DOHH2 (cell line): ENCODE data around the gene LRRC75A.

Experiments used
- H3F3A ChIP-seq: fragments of 200-600 bp; sonication (generic), shearing (Covaris generic); 2 replicates; pipeline ENCODE4 v1.6.0; 2016; ENCODE audit warnings: antibody characterized with exemption, mild to moderate bottlenecking; ENCODE audit not compliant: control insufficient read depth, insufficient read depth
- H3K27ac ChIP-seq: fragments of 200-600 bp; sonication (generic); 2 replicates; pipeline ENCODE4 v1.5.1; 2014; ENCODE audit warnings: low read depth, mild to moderate bottlenecking, low read length, moderate library complexity
- H3K27me3 ChIP-seq: fragments of 200-600 bp; sonication (generic); 2 replicates; pipeline ENCODE4 v1.6.1; 2014; ENCODE audit warnings: mild to moderate bottlenecking, low read length, mixed read lengths; ENCODE audit not compliant: control insufficient read depth
- H3K36me3 ChIP-seq: fragments of 200-600 bp; sonication (generic); 2 replicates; pipeline ENCODE4 v1.6.1; 2014; ENCODE audit warnings: mild to moderate bottlenecking, low read length, moderate library complexity, mixed read lengths; ENCODE audit not compliant: control insufficient read depth
- H3K4me1 ChIP-seq: fragments of 200-600 bp; sonication (generic); 2 replicates; pipeline ENCODE4 v1.6.1; 2014; ENCODE audit warnings: mild to moderate bottlenecking, low read length, mixed read lengths; ENCODE audit not compliant: control insufficient read depth
- H3K4me2 ChIP-seq: fragments of 200-600 bp; sonication (generic); 2 replicates; pipeline ENCODE4 v1.6.0; 2014; ENCODE audit warnings: mild to moderate bottlenecking, low read length, moderate library complexity
- H3K4me3 ChIP-seq: fragments of 200-600 bp; sonication (generic); 2 replicates; pipeline ENCODE4 v1.5.1; 2014; ENCODE audit warnings: mild to moderate bottlenecking, low read length, mixed read lengths
- H3K79me2 ChIP-seq: fragments of 200-600 bp; sonication (generic); 2 replicates; pipeline ENCODE4 v1.6.1; 2014; ENCODE audit warnings: mild to moderate bottlenecking, low read length, mixed read lengths; ENCODE audit not compliant: control insufficient read depth
- H3K9me2 ChIP-seq: fragments of 200-600 bp; sonication (generic); replicated peaks from 2 replicates; pipeline ENCODE4 v1.6.1; 2014; ENCODE audit warnings: mild to moderate bottlenecking, low read length, mixed read lengths; ENCODE audit not compliant: control insufficient read depth
- H3K9me3 ChIP-seq: fragments of 200-600 bp; sonication (generic); 2 replicates; pipeline ENCODE4 v1.6.1; 2014; ENCODE audit warnings: antibody characterized with exemption, low read length, mixed read lengths; ENCODE audit not compliant: control insufficient read depth, insufficient read depth
- H4K20me1 ChIP-seq: fragments of 200-600 bp; sonication (generic); 2 replicates; pipeline ENCODE4 v1.6.0; 2014; ENCODE audit warnings: low read depth, mild to moderate bottlenecking, antibody characterized with exemption, low read length, moderate library complexity; ENCODE audit not compliant: control insufficient read depth, insufficient read depth
- EZH2phosphoT487 ChIP-seq: fragments of 200-600 bp; sonication (generic); IDR thresholded peaks from 2 replicates; pipeline ENCODE4 v1.6.1; 2017; ENCODE audit warnings: borderline replicate concordance, mild to moderate bottlenecking, antibody characterized with exemption, low read length, moderate library complexity, mixed read lengths
- TF ChIP-seq, protein P1 (sequence below): fragments of 200-600 bp; sonication (generic); IDR thresholded peaks from one replicate; pipeline ENCODE4 v1.5.1; 2014; ENCODE audit warnings: antibody characterized with exemption, mild to moderate bottlenecking, low read depth, low read length; ENCODE audit not compliant: poor library complexity, severe bottlenecking

The LRRC75A gene

DNA sequence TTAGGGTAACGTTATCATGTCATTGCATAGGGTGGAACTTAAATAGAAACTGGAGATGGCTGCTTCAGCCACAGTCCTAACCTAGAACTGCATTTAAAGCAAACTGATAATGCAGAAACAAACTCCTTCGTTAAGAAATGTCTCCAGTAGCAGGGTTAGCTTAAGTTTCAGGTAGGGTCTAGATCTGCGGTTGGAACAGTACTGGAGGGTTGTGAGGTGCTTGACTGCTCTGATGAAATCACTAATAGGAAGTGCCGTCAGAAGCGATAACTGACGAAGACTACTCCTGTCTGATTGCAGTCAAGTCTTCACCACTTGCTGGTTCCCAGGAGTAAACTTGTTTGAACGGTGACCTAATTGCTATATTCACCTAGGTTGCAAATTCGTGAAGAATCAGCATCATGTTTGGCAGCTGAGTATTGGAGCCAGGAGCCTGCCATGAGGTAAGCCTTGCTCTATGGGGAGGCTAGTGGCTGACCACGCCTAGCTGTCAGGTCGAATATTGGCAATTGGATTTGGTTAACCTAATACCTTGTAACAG, 52.1 kb downstream of the LRRC75A start:
- Histone ChIP-seq H3K79me2 (peaks cover 61% of the 10 kb centered on the region), H3K27me3 (no peaks in the 10 kb centered on the region), H3K4me1 (peaks cover 52% of the 10 kb centered on the region), H3K36me3 (peaks cover 61% of the 10 kb centered on the region), H3K9me3 (no peaks in the 10 kb centered on the region), H3F3A (peaks cover 54% of the 10 kb centered on the region), H3K9me2 (no peaks in the 10 kb centered on the region), H3K27ac (peak overlapping the region; percentile 86), H3K4me3 (peak overlapping the region; percentile 89), H4K20me1 (peaks cover 16% of the 10 kb centered on the region; the same call in 1 of the 2 replicates), H3K4me2 (peak overlapping the region; percentile 94)
- TF ChIP-seq EZH2phosphoT487, result no peak
- TF ChIP-seq, protein P1, sequence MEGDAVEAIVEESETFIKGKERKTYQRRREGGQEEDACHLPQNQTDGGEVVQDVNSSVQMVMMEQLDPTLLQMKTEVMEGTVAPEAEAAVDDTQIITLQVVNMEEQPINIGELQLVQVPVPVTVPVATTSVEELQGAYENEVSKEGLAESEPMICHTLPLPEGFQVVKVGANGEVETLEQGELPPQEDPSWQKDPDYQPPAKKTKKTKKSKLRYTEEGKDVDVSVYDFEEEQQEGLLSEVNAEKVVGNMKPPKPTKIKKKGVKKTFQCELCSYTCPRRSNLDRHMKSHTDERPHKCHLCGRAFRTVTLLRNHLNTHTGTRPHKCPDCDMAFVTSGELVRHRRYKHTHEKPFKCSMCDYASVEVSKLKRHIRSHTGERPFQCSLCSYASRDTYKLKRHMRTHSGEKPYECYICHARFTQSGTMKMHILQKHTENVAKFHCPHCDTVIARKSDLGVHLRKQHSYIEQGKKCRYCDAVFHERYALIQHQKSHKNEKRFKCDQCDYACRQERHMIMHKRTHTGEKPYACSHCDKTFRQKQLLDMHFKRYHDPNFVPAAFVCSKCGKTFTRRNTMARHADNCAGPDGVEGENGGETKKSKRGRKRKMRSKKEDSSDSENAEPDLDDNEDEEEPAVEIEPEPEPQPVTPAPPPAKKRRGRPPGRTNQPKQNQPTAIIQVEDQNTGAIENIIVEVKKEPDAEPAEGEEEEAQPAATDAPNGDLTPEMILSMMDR, result no peak

DNA sequence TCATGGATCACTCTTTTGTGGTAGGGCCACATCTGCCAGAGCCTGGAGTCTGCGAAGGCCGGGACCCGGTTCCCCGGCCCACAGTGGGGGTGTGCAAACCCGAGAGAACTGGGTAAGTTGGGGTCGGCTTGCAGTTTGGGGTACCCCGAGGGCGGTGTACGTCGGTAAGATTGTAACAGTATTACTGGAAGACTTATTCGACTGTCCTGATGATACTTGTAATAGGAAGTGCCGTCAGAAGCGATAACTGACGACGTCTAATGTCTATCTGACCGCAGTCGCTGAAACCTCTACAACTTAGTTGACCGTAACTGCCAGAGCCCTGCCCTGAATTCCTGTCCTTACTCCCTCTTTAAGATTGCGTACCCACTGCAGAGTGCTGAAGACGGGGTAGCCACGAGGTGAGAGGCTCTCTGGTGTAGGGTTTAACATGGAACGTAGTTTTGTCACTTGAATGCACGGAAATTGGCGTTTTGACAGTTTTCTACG, 52.6 kb downstream of the LRRC75A start:
- TF ChIP-seq EZH2phosphoT487, result no peak
- TF ChIP-seq, protein P1, result no peak
- Histone ChIP-seq H4K20me1 (peaks cover 16% of the 10 kb centered on the region; the same call in 1 of the 2 replicates), H3F3A (peaks cover 54% of the 10 kb centered on the region), H3K27ac (peak overlapping the region; percentile 86), H3K9me2 (no peaks in the 10 kb centered on the region), H3K4me1 (peaks cover 58% of the 10 kb centered on the region), H3K9me3 (no peaks in the 10 kb centered on the region), H3K4me3 (peak overlapping the region; percentile 89), H3K36me3 (peaks cover 55% of the 10 kb centered on the region), H3K79me2 (peaks cover 59% of the 10 kb centered on the region), H3K27me3 (no peaks in the 10 kb centered on the region), H3K4me2 (peak overlapping the region; percentile 94)

- H3K9me3 ChIP-seq, result no peaks in the 10 kb centered on the region
- H3K27ac ChIP-seq, result peak overlapping the region; percentile 86
- H4K20me1 ChIP-seq, result peaks cover 16% of the 10 kb centered on the region; the same call in 1 of the 2 replicates
- H3K79me2 ChIP-seq, result peaks cover 53% of the 10 kb centered on the region
- no peaks in the 10 kb centered on the region for H3K27me3 ChIP-seq
- TF ChIP-seq EZH2phosphoT487, result no peak
- TF ChIP-seq, protein P1, result no peak
- peak overlapping the region; percentile 89 for H3K4me3 ChIP-seq
- H3K36me3 ChIP-seq, result peaks cover 49% of the 10 kb centered on the region
- no peaks in the 10 kb centered on the region for H3K9me2 ChIP-seq
- H3K4me2 ChIP-seq, result peak overlapping the region; percentile 94
- H3K4me1 ChIP-seq, result peaks cover 54% of the 10 kb centered on the region
- peaks cover 48% of the 10 kb centered on the region for H3F3A ChIP-seq
These were observed 53.3 kb downstream of the LRRC75A start for GRCh38 chr17:16438557-16439302.
